A549 (cell line): ENCODE data around the gene RAB4B.

ENCODE experiments used
- CHD4 ChIP-seq: fragments of 200-600 bp; sonication (generic); IDR thresholded peaks from 2 replicates; pipeline ENCODE4 v1.6.1; 2016; ENCODE audit warnings: antibody characterized with exemption, mild to moderate bottlenecking, borderline replicate concordance
- ESRRA ChIP-seq: fragments of 150-350 bp; IDR thresholded peaks from 2 replicates; pipeline ENCODE4 v1.6.1; 2014; ENCODE audit warnings: mild to moderate bottlenecking, low read length, borderline replicate concordance
- JUNB ChIP-seq: fragments of >200 bp; sonication (Bioruptor Twin); formaldehyde crosslinking; IDR thresholded peaks from 2 replicates; pipeline ENCODE4 v1.6.1; 2016
- MAX ChIP-seq: IDR thresholded peaks from 2 replicates; pipeline ENCODE4 v1.6.1; 2012
- POLR2A ChIP-seq: IDR thresholded peaks from 2 replicates; pipeline ENCODE4 v1.6.1; 2012; ENCODE audit warnings: mild to moderate bottlenecking, low read length
- RCOR1 ChIP-seq: fragments of 150-350 bp; IDR thresholded peaks from 2 replicates; pipeline ENCODE4 v1.6.1; 2014; ENCODE audit warnings: antibody characterized with exemption, low read length, low read depth
- SREBF2 ChIP-seq: fragments of 450-650 bp; IDR thresholded peaks from 2 replicates; pipeline ENCODE4 v1.6.1; 2014; ENCODE audit warnings: mild to moderate bottlenecking, moderate library complexity
- TF ChIP-seq, protein P1 (sequence below): fragments of >200 bp; sonication (Bioruptor Twin); formaldehyde crosslinking; IDR thresholded peaks from 3 replicates; pipeline ENCODE4 v1.5.1; 2016

DNA sequence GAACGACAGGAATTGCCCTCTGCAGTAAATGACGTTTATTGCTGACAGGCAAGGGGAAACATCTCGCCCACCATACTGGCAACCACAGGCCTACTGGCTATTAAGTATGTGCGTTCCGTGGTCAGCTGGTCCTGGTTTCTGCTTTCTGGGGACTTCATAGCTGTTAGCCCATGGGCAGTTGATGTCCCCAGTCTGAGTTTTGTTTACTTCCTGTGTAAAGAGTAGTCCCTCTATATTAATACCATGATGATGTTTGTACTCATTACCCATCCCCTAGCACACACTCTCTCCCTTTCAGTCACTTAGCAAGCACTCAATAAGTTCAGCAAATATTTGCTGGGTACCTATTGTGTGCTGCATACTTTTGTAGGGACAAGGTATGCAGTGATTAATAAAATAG, 9.2 kb upstream of the RAB4B start:
- TF ChIP-seq MAX (no peak), RCOR1 (no peak), CHD4 (no peak), JUNB (no peak), POLR2A (no peak), ESRRA (no peak), SREBF2 (no peak)
- TF ChIP-seq, protein P1, sequence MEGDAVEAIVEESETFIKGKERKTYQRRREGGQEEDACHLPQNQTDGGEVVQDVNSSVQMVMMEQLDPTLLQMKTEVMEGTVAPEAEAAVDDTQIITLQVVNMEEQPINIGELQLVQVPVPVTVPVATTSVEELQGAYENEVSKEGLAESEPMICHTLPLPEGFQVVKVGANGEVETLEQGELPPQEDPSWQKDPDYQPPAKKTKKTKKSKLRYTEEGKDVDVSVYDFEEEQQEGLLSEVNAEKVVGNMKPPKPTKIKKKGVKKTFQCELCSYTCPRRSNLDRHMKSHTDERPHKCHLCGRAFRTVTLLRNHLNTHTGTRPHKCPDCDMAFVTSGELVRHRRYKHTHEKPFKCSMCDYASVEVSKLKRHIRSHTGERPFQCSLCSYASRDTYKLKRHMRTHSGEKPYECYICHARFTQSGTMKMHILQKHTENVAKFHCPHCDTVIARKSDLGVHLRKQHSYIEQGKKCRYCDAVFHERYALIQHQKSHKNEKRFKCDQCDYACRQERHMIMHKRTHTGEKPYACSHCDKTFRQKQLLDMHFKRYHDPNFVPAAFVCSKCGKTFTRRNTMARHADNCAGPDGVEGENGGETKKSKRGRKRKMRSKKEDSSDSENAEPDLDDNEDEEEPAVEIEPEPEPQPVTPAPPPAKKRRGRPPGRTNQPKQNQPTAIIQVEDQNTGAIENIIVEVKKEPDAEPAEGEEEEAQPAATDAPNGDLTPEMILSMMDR: no peak
